ENCODE measurements around the gene PRKAR1B. TPM values are rescaled to one million over a fixed set of nuclear protein-coding genes. Genes with fewer than 3 reads are reported as not detected.

The PRKAR1B gene
- total and polyA plus RNA-seq, 2 donors (not counting 1 experiment from before 2014, with no cell fraction given) = 4.5 to 8.6 TPM

GRCh38 chr7:674454-675410 lies 52.3 kb downstream of the PRKAR1B start:
- Histone ChIP-seq H3K9ac (ENCODE audit: low read length) (no peak overlapping the region), H3K36me3 (replicated peaks in 1 of 2; ENCODE audit: control extremely low read depth in 1 of 2, control insufficient read depth in 1 of 2, extremely low read depth in 1 of 2, insufficient read depth in 2 of 2, low read length in 1 of 2) (peaks cover 0 to 9% of the 10 kb centered on the region in 2 experiments), H3K4me1 (ENCODE audit: control insufficient read depth in 2 of 2, insufficient read depth in 2 of 2, low read length in 2 of 2) (no peaks in the 10 kb centered on the region), H3K4me3 (ENCODE audit: control extremely low read depth in 1 of 5, extremely low read depth in 1 of 5, insufficient read depth in 1 of 5, low read depth in 2 of 5, low read length in 4 of 5) (no peak overlapping the region), H3K27ac (ENCODE audit: low read length in 2 of 2) (no peak overlapping the region), H3K27me3 (replicated peaks in 1 of 4; ENCODE audit: control extremely low read depth in 1 of 4, control insufficient read depth in 3 of 4, insufficient read depth in 4 of 4, low read length in 3 of 4) (no peaks in the 10 kb centered on the region), H3K79me2 (ENCODE audit: control insufficient read depth, insufficient read depth, low read length) (no peaks in the 10 kb centered on the region), H2AFZ (ENCODE audit: insufficient read depth, low read depth, low read length, poor library complexity, severe bottlenecking) (no peak overlapping the region), H3K9me3 (ENCODE audit: control extremely low read depth in 1 of 3, control insufficient read depth in 2 of 3, insufficient read depth in 1 of 3, low read length in 2 of 3) (peaks cover 0 to 17% (median 0%) of the 10 kb centered on the region in 3 donors), H3K4me2 (replicated peaks; ENCODE audit: low read depth, low read length, poor library complexity, severe bottlenecking) (no peak overlapping the region), H4K20me1 (ENCODE audit: control insufficient read depth, insufficient read depth, low read length, poor library complexity, severe bottlenecking) (no peaks in the 10 kb centered on the region)
- intact Hi-C loops (cut with micrococcal nuclease) = no loop called here
- Mint-ChIP-seq H3K9me3 (ENCODE audit: insufficient read depth) (peaks cover 6% of the 10 kb centered on the region), H3K4me1 (no peaks in the 10 kb centered on the region), H3K27ac (no peak overlapping the region), H3K27me3 (no peaks in the 10 kb centered on the region), H3K4me3 (no peak overlapping the region)
- ChIA-PET POLR2A (no interaction called here), CTCF (no interaction called here)
- ATAC-seq (ENCODE audit: low read depth) (no peak), DNase-seq (no peak)
- WGBS (ENCODE audit: insufficient coverage) = 100% methylated on average over 7 of the region's 16 CpGs
- no peak for TF ChIP-seq EZH2 (IDR thresholded peaks at IDR 0.05; ENCODE audit: borderline replicate concordance, insufficient read depth, low read depth, low read length, poor library complexity, severe bottlenecking)
- TF ChIP-seq CTCF (IDR thresholded peaks at IDR 0.05) = no peak

Data from B cell (primary cell).